ENCODE measurements around the gene ART1.
A peak's percentile ranks its signal among the peaks of the same experiment; 100 is the strongest.
"Not testable (repeated sequence)": the region's sequence is repeated elsewhere in the genome, so short reads cannot be mapped to it uniquely, and the experiment has no call there.

Gene ART1

DNA sequence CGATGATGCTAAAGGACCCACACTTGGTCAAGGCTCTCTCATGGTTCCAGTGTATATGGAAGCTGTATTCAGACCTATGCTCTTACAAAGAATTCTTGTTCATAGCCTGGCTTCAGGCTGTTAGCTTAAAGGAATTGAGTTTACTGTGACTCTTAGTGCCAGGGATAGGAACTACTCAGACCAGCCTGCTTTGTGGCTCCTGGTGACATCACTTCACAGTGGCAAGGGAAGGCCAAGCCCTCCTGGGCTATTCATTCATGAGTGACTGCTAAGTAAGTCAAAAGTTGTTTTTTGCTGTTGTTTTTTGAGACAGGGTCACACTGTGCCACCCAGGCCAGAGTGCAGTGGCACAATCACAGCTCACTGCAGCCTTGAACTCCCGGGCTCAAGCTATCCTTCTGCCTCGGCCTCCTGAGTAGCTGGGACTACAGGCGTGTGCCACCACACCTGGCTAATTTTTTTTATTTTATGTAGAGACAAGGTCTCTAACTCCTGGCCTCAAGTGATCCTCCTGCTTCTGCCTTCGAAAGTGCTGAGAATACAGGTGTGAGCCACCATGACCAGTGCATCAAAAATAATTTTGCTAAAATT is 12.8 kb upstream of the ART1 start:
- no peak for DNase-seq (ENCODE audit: low read depth)

DNA sequence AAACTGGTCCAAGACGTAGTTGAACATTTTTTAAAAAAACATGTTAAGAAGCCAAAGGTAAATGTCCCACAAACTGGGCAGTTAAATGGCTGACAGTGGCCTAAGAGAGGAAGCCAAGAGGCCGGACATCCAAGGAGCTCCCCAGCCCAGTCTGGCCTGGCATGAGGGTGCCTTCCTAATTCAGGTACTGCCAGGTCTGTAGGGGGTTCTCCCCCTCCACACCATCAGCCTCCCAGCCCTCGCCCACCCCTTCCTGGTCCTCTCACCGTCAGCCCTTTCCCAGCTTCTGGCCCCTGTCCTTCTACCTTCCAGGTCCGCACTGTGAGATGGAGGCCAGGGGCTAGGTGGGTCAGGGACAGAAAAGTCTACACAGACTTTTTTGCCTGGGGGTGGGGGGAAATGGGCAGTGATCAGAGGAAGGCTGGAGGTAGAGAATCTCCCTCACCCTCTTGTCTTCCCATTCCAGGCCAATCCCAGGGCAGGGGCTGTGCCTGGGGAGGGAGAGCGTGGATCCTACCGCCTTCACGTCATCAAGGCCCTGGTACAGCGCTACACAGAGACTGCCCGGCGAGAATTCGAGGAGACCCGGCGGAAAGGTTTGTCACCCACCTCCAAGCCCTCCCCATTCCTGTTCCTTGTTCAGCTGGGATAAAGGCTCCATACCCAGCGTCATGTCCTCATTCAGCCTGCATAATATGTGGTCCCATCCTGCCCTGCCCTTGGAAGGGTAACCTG is 9.1 kb upstream of the ART1 start:
- DNase-seq (ENCODE audit: low read depth), result no peak

GRCh38 chr11:3637201-3637600 is 7.7 kb upstream of the ART1 start:
- DNase-seq (ENCODE audit: low read depth), result no peak

DNA sequence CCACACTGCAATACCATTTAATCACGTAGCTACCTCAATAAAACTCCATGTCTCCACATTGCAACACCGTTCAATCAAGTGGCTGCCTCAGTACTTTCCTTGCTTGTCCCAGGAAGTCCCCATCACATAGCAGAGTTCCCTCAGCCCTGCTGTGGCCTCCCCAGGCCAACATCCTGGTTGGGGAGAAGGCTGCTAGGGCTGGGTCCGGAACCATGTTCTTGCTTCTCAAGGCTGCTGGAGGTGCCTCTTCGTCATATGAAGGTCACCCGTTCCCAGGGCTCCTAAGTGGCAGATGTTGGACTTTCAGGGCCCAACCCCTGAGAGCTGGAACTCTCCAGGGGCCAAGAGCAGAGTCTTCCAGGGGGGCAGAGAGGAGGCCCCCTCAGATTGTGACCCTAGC is 6.4 kb upstream of the ART1 start:
- DNase-seq (ENCODE audit: low read depth), result no peak

- no peak for DNase-seq (ENCODE audit: low read depth)
Observed at GRCh38 chr11:3639841-3640240, 5.1 kb upstream of the ART1 start.

- DNase-seq (ENCODE audit: low read depth), result no peak
Observed at GRCh38 chr11:3641191-3641590, 3.7 kb upstream of the ART1 start.

GRCh38 chr11:3641701-3642070 is 3.2 kb upstream of the ART1 start, which contains the start of gene ART5:
Gene ART5, minus strand, starts transcription at chr11:3641992. Its CDS starts 130 bp downstream, at chr11:3641862.
- no peak for DNase-seq (ENCODE audit: low read depth)

- DNase-seq (ENCODE audit: low read depth), result peak; percentile 55
Observed at GRCh38 chr11:3642071-3642951, 2.6 kb upstream of the ART1 start.

- DNase-seq (ENCODE audit: low read depth), result not testable (repeated sequence)
Observed at GRCh38 chr11:3643102-3643546, 1.8 kb upstream of the ART1 start.

DNA sequence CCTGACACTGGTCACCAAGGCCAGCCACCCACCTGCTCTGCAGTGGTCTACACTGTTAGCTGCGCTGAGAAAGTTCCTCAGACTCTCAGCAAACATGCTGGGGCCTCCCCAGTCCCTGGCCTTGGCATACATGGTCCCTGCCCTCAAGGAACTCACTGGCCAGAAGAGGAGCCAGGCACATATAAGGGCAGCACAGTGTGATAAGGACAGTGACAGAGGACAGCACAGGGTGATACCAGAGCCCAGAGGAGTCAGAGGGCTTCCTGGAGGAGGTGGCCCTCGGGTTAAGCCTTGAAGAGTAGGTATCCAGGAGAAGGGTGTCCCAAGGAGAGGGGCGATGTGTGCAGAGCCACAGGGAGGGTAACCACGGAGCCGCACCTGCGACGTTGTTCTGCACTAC is 624 bp downstream of the ART1 start:
- no peak for DNase-seq (ENCODE audit: low read depth)

DNA sequence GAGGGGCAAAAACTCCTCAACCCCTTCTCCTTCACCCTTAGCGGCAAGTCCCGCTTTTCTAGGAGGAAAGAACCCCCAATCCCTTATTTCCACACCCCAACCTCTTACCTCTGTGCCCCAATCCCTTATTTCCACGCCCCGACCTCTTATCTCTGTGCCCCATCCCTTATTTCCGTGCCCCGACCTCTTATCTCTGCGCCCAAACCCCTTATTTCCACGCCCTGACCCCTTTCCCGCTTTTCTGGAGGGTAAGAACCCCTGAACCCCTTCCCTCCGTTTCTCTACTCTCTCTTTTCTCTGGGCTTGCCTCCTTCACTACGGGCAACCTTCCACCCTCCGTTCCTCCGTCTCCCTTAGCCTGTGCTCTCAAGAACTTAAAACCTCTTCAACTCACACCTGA is 3.9 kb downstream of the ART1 start:
- not testable (repeated sequence) for DNase-seq (ENCODE audit: low read depth)

DNA sequence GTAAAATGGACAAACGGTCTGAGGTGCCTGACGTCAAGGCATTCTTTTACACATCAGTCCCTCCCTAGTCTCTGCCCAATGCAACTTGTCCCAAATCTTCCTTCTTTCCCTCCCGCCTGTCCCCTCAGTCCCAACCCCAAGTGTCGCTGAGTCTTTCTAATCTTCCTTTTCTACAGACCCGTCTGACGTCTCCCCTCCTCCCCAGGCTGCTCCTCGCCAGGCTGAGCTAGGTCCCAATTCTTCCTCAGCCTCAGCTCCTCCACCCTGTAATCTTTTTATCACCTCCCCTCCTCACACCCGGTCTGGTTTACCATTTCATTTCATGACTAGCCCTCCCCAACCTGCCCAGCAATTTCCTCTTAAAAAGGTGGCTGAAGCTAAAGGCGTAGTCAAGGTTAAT is 4.4 kb downstream of the ART1 start:
- DNase-seq (ENCODE audit: low read depth), result not testable (repeated sequence)

DNA sequence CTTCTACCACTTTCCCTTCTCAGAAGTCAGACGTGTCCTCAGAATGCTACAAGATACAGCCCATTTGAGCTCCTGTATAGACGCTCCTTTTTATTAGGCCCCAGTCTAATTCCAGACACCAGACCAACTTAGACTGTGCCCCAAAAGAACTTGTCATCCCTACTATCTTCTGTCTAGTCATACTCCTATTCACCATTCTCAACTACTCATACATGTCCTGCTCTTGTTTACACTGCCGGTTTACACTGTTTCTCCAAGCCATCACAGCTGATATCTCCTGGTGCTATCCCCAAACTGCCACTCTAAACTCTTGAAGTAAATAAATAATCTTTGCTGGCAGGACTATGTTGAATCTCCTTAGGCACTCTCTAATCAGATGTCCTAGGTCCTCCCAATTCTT is 7.6 kb downstream of the ART1 start:
- DNase-seq (ENCODE audit: low read depth), result not testable (repeated sequence)

DNA sequence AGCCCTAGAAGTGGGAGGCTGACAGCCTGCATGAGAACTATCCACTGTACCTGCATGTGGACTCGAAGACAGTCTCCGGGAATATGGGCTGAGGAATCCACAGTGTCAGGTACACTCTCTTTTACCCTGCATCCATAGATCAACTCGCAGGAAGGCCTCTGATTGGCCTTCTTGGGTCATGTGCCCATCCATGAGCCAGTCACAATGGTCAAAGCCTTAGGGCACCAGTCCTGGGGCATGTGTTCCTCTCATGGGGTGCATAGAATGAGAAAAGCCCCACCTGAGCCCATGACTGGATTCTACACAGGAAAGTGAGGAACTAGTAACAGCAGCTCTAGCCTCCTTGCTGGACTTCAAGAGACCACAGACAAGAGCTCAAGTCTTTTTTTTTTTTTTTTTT is 10.6 kb downstream of the ART1 start:
- no peak for DNase-seq (ENCODE audit: low read depth)

DNA sequence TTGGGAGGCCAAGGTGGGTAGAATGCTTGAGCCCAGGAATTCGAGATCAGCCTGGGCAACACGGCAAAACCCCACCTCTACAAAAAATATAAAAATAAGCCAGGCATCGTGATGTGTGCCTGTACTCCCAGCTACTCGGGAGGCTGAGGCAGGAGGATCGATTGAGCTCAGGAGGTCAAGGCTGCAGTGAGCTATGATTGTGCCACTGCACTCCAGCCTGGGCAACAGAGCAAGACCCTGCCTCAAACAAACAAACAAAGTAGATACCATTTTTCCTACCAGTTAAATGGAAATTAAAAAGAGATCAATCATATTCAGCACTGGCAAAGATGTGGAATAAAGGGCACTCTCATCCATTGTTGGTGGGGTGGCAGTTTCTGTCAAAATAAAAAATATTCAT is 12.4 kb downstream of the ART1 start:
- not testable (repeated sequence) for DNase-seq (ENCODE audit: low read depth)

DNA sequence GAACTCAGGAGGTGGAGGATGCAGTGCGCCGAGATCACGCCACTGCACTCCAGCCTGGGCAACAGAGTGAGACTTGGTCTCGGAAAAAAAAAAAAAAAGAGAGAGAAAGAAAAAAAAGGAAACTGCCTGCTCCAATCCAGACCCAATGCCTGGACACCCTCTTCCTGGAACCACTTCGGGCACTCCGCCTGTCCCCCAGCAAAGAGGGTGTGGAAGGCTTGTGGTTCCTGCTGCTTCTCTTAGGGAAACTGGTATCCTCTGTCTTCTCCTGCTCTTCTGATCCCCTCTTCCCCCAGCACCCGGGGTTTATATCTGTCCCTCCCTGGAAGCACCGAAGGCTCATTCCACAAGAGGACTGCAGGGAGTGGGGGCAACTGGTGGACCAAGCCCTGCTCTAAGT is 13.3 kb downstream of the ART1 start:
- DNase-seq (ENCODE audit: low read depth), result no peak

GRCh38 chr11:3659595-3660515 is 14.9 kb downstream of the ART1 start:
- no peak for DNase-seq (ENCODE audit: low read depth)

DNA sequence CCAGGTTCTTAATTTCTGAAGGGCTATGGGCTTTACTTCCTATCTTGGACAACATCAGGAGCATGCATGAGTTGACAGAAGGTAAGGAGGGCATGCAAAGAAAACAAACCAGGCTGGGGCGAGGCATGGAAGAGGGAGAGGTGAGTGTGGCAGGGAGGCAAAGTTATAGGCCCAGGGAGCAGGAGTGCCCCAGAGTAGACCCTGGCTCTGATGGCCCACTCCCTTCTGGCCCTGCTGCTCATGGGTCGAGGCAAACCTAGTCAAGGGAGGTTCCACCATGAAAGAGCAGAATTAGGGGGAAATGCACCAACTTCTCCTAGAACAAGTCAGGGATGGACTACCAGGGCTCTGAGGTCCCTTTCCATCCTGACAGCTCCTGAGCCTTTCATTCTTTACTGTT is 16.0 kb downstream of the ART1 start:
- no peak for DNase-seq (ENCODE audit: low read depth)

DNA sequence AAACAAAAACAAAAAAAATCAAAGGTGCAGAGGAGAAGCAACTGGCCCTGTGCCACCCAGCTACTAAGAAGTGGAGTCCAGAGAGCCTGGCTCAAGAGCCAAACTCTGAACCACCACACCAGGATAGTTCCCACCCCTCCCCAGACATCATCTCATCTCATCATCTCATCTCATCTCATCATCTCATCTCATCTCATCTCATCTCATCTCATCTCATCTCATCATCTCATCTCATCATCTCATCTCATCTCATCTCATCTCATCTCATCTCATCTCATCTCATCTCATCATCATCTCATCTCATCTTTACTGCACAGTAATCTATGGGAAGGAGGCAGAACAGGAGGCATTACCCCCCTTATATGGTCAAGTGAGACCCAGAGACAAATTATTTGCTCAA is 17.9 kb downstream of the ART1 start:
- DNase-seq (ENCODE audit: low read depth), result no peak

DNA sequence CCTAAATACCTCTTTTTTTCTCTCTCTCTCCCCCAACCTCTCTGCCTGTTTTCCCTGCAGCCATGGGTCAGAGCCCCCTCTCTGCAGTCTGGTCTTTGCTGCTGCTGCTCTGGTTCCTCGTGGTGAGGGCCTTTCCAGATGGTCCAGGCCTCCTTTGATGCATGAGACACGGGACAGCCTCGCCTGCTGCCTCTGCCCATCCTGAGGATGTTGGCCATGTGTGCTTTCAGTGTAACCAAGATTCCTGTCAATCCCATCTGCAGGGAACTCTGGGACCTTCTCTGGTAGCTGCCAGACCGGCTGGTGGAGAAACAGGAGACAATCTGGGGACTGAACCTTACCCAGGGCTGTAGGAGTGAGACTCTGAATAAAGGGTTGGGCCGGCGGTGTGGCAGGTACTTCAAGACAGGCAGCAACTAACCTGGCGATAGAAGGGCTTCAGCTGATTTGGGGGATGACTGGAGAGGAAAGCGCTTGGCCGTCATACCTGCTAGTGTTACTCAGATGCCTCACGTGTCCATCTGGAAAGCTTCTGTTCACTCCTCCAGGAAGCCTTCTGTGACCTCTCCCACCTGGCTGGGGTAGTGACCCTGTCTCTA is 19.2 kb downstream of the ART1 start:
- DNase-seq (ENCODE audit: low read depth), result no peak

- DNase-seq (ENCODE audit: low read depth), result no peak
Observed at GRCh38 chr11:3665336-3666022, 20.6 kb downstream of the ART1 start.
